GM23248 (cell line): ENCODE results near the gene NTN5.

Experiments
- EZH2 ChIP-seq: fragments of 200-600 bp; sonication (generic); IDR thresholded peaks from 2 replicates; pipeline ENCODE4 v1.6.1; 2018; ENCODE audit warnings: antibody characterized with exemption, mild to moderate bottlenecking; ENCODE audit not compliant: insufficient read depth, poor library complexity, severe bottlenecking
- EZH2phosphoT487 ChIP-seq: fragments of 200-600 bp; sonication (generic); IDR thresholded peaks from 2 replicates; pipeline ENCODE4 v1.6.1; 2018; ENCODE audit warnings: antibody characterized with exemption, moderate library complexity, mild to moderate bottlenecking, low read depth; ENCODE audit not compliant: insufficient read depth

DNA sequence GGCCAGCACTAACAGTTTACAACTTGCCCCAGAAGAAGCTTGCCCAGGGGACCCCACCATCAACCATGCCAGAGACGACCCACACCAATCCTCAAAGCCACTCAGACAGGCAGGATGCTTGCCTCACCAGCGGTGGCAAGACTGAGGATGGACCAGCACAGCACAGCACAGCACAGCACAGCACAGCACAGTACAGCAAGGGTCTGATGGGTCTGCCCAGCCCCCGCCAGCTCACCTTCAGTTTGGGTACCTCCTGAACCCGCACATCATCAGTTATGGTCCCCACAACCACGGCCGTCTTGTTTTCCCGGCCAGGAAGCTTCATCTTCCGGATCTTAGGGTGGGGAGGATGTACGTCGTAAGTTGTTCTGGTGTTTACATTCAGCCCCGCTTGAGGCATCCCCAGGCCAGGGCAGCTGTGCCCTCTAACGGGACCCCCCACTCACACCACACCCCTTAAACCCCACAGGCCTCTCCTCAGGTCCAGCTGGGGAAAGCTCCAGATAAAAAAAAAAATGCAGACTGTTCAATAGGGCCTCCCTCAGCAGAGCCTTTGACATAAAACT is 56.2 kb downstream of the NTN5 start:
- TF ChIP-seq EZH2 (no peak), EZH2phosphoT487 (no peak)
